Measurements from ENCODE around the gene CMTM7.

GRCh38 chr3:32413845-32414521 is 22.3 kb downstream of the CMTM7 start:
- TF ChIP-seq POLR2A (IDR thresholded peaks at IDR 0.05) (no peak), CTCF (IDR thresholded peaks at IDR 0.05) (no peak)
